GM12872 (cell line): ENCODE measurements around the gene ANK3.

ENCODE experiments used
- CTCF ChIP-seq: IDR thresholded peaks from 3 replicates; pipeline ENCODE4 v1.5.1; 2011; ENCODE audit warnings: low read depth, mild to moderate bottlenecking, low read length, moderate library complexity; ENCODE audit not compliant: insufficient read depth

ANK3 gene

GRCh38 chr10:60203993-60204618, 185.6 kb downstream of the ANK3 start:
- peak; percentile 66 for TF ChIP-seq CTCF

GRCh38 chr10:60200682-60201053, 189.0 kb downstream of the ANK3 start:
- TF ChIP-seq CTCF, result no peak

- TF ChIP-seq CTCF, result no peak
Observed at GRCh38 chr10:60200012-60200681, 189.5 kb downstream of the ANK3 start.

GRCh38 chr10:60197206-60197605, 192.5 kb downstream of the ANK3 start:
- no peak for TF ChIP-seq CTCF

- no peak for TF ChIP-seq CTCF
Observed at GRCh38 chr10:60194421-60194820, 195.3 kb downstream of the ANK3 start.

GRCh38 chr10:60192946-60193345, 196.7 kb downstream of the ANK3 start:
- TF ChIP-seq CTCF, result no peak

GRCh38 chr10:60189861-60190475, 199.7 kb downstream of the ANK3 start:
- no peak for TF ChIP-seq CTCF
